Calu3 (cell line): ENCODE results near the gene SPAG16. TPM values are rescaled to one million over a fixed set of nuclear protein-coding genes. Genes with fewer than 3 reads are reported as not detected.
A peak's percentile ranks its signal among the peaks of the same experiment; 100 is the strongest.

Source experiments
- BruUV-seq: library from RNA; stranded (reverse); fragments of 400-500 nt; replicated peaks from 2 replicates; lab custom pipeline; 2021; lab: Mats Ljungman, UMichigan
- CTCF ChIA-PET: fragments of 300-600 bp; sonication (Branson Sonifier 250); formaldehyde crosslinking; loops from one replicate; lab custom pipeline; 2022; ENCODE audit warnings: antibody characterized with exemption; lab: Charles Lee
- DNase-seq: peaks from one replicate; pipeline ENCODE4 v3.0.0; 2022
- H3K27ac Mint-ChIP-seq: one replicate; pipeline ENCODE4 v1.8.0; 2022; ENCODE audit warnings: mixed read lengths; ENCODE audit not compliant: unreplicated experiment
- H3K27me3 Mint-ChIP-seq: one replicate; pipeline ENCODE4 v1.8.0; 2022; ENCODE audit warnings: mixed read lengths; ENCODE audit not compliant: unreplicated experiment
- H3K36me3 Mint-ChIP-seq: one replicate; pipeline ENCODE4 v1.8.0; 2022; ENCODE audit warnings: mild to moderate bottlenecking, moderate library complexity, mixed read lengths; ENCODE audit not compliant: insufficient read depth, unreplicated experiment
- H3K4me1 Mint-ChIP-seq: one replicate; pipeline ENCODE4 v1.8.0; 2022; ENCODE audit warnings: mild to moderate bottlenecking, low read depth, mixed read lengths; ENCODE audit not compliant: unreplicated experiment
- H3K4me3 Mint-ChIP-seq: one replicate; pipeline ENCODE4 v1.8.0; 2022; ENCODE audit warnings: mild to moderate bottlenecking, low read depth, moderate library complexity, mixed read lengths; ENCODE audit not compliant: unreplicated experiment
- H3K9me3 Mint-ChIP-seq: one replicate; pipeline ENCODE4 v1.8.0; 2022; ENCODE audit warnings: low read depth, mixed read lengths; ENCODE audit not compliant: unreplicated experiment
- intact Hi-C: fragments of 100-400 bp; cut with micrococcal nuclease; formaldehyde crosslinking; loops from one replicate; pipeline ENCODE4 v1.10.0; 2022; ENCODE audit not compliant: unreplicated experiment
- total RNA-seq: library from RNA; stranded (reverse); gene quantifications from 2 replicates; pipeline ENCODE4 v1.2.3, GENCODE V29; 2022
- TF ChIP-seq, protein P1 (sequence below): fragments of 200-600 bp; IDR thresholded peaks from one replicate; pipeline ENCODE4 v1.8.0; 2022; ENCODE audit warnings: antibody characterized with exemption; ENCODE audit not compliant: unreplicated experiment

SPAG16 gene
- total RNA-seq, 1 experiment from 2014 or later = 30.2 TPM

- H3K4me1 Mint-ChIP-seq = peaks cover 17% of the 10 kb centered on the region
- TF ChIP-seq, protein P1, sequence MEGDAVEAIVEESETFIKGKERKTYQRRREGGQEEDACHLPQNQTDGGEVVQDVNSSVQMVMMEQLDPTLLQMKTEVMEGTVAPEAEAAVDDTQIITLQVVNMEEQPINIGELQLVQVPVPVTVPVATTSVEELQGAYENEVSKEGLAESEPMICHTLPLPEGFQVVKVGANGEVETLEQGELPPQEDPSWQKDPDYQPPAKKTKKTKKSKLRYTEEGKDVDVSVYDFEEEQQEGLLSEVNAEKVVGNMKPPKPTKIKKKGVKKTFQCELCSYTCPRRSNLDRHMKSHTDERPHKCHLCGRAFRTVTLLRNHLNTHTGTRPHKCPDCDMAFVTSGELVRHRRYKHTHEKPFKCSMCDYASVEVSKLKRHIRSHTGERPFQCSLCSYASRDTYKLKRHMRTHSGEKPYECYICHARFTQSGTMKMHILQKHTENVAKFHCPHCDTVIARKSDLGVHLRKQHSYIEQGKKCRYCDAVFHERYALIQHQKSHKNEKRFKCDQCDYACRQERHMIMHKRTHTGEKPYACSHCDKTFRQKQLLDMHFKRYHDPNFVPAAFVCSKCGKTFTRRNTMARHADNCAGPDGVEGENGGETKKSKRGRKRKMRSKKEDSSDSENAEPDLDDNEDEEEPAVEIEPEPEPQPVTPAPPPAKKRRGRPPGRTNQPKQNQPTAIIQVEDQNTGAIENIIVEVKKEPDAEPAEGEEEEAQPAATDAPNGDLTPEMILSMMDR = peak; percentile 38
- peak overlapping the region; percentile 49 for H3K27ac Mint-ChIP-seq
- no peaks in the 10 kb centered on the region for H3K27me3 Mint-ChIP-seq
- peak; percentile 21 for DNase-seq
- H3K9me3 Mint-ChIP-seq = peaks cover 2% of the 10 kb centered on the region
- BruUV-seq = no TSS peak
- H3K36me3 Mint-ChIP-seq = no peaks in the 10 kb centered on the region
- CTCF ChIA-PET = no interaction called here
- intact Hi-C loops = loop anchor here (10.0 kb wide), 1 partner anchor 382 kb away; no protein-coding TSS in a partner anchor
- peak overlapping the region; percentile 7 for H3K4me3 Mint-ChIP-seq
Measured at GRCh38 chr2:213627054-213627710, 342.9 kb downstream of the SPAG16 start.

DNA sequence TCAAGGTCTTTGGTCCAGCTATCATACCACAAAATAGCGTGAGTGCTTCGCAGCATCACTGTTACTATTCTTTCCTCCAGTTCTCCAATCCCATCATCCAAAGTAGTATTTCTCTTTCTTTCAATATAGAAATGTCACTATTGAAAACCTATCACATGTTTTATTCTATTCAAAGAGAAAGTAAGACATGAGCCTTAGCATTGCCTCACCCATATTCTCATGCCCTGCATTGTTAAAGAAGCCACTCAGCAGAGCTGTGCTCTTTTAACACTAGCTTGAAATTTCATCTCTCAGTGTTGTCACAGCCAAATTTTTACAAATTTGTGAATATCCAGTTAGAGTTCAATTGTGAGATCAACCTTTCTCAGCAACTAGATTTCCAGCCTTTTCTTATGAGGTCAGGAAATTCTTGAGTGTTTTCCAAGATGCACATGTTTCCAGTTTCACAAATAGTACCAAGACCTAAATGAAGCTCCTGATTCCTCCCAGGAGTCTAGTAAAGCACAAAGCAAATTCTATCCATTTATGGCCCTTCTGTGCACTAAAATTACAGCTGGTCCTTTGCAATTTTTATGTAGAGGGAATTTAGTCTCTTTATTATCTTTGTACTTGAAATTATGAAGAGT is 343.7 kb downstream of the SPAG16 start:
- BruUV-seq = no TSS peak
- CTCF ChIA-PET = no interaction called here
- DNase-seq = no peak

DNA sequence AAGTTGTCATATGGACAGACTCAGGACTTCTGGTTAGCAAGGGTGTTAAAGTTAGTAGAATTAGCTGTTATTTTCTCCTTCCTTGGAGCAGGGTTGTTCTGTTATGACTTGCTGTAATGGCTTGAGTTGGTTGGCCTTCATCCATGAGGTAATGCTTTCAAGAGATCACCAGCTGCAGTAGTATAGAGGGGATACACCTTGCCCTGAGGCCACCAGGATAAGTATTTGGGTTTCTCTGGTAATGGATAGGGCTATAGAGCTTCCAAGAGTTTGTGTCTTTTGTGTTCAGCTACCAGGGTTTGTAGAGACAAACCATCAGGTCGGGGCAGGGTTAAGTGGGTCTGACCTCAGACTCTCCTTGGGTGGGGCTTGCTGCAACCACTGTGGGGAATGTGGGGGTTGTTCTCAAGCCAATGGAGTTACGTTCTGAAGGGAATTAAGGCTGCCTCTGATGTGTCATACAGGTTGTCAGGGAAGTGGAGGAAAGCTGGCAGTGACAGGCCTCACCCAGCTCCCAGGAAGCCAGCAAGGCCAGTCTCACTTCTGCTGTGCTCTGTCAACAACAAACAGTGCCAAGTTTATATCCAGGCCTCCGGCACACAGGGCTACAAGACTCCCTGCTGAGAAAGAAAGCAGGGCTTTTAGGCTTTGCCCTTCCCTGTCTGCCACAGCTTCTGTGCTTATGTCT is 356.6 kb downstream of the SPAG16 start:
- TF ChIP-seq, protein P1 = no peak
- Mint-ChIP-seq H3K27ac (peak overlapping the region; percentile 40), H3K4me3 (no peak overlapping the region), H3K27me3 (no peaks in the 10 kb centered on the region), H3K9me3 (peaks cover 11% of the 10 kb centered on the region), H3K4me1 (peaks cover 13% of the 10 kb centered on the region), H3K36me3 (no peaks in the 10 kb centered on the region)
- no TSS peak for BruUV-seq
- CTCF ChIA-PET = no interaction called here
- peak; percentile 29 for DNase-seq
- intact Hi-C loops = no loop called here

More for the DNA sequence above, 343.7 kb downstream of the SPAG16 start:
- peak overlapping the region; percentile 49 for H3K27ac Mint-ChIP-seq
- H3K27me3 Mint-ChIP-seq = no peaks in the 10 kb centered on the region
- H3K4me3 Mint-ChIP-seq = peak overlapping the region; percentile 7
- intact Hi-C loops = loop anchor here (10.0 kb wide), 1 partner anchor 383 kb away; no protein-coding TSS in a partner anchor
- H3K9me3 Mint-ChIP-seq = peaks cover 6% of the 10 kb centered on the region
- H3K36me3 Mint-ChIP-seq = no peaks in the 10 kb centered on the region
- peaks cover 17% of the 10 kb centered on the region for H3K4me1 Mint-ChIP-seq
- TF ChIP-seq, protein P1 = no peak

DNA sequence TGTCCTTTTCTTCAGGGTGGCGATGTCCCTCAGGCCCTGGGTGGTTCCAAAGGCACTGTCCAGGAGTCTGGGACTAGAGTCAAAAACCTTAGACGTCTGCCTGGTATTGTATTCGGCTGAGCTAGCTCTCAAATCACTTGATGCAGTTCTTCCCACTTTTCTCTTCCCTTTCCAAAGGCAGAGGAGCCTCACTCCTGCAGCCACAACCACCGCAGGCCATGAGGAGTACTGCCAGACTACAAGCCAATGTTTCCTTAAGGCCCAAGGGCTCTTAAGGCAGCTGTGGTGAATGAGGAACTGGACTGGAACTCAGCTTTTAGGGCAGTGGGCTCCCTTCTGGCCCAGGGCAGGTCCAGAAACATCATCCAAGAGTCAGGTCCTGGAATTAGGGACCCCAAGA is 360.7 kb downstream of the SPAG16 start:
- TF ChIP-seq, protein P1 = no peak
- BruUV-seq = no TSS peak
- Mint-ChIP-seq H3K4me1 (peaks cover 13% of the 10 kb centered on the region), H3K9me3 (peaks cover 7% of the 10 kb centered on the region), H3K4me3 (no peak overlapping the region), H3K27ac (no peak overlapping the region), H3K36me3 (no peaks in the 10 kb centered on the region), H3K27me3 (no peaks in the 10 kb centered on the region)
- intact Hi-C loops = no loop called here
- DNase-seq = no peak
- CTCF ChIA-PET = no interaction called here
